ACC112 (cell line): ENCODE data around the gene OPALIN.

Experiments
- H2AFZ ChIP-seq: fragments of 200-600 bp; sonication (generic); one replicate; pipeline ENCODE4 v1.6.0; 2017; ENCODE audit warnings: antibody characterized with exemption, low read length; ENCODE audit not compliant: unreplicated experiment
- H3K27ac ChIP-seq: fragments of 200-600 bp; sonication (generic); 2 replicates; pipeline ENCODE4 v1.5.1; 2014; ENCODE audit warnings: low read depth, mild to moderate bottlenecking, antibody characterized with exemption, low read length, moderate library complexity
- H3K27me3 ChIP-seq: fragments of 200-600 bp; sonication (generic); 2 replicates; pipeline ENCODE4 v1.6.1; 2014; ENCODE audit warnings: mild to moderate bottlenecking, antibody characterized with exemption, low read length, moderate library complexity, mixed read lengths; ENCODE audit not compliant: insufficient read depth
- H3K36me3 ChIP-seq: fragments of 200-600 bp; sonication (generic); 2 replicates; pipeline ENCODE4 v1.6.1; 2016; ENCODE audit warnings: mild to moderate bottlenecking, antibody characterized with exemption, low read length, moderate library complexity, mixed read lengths; ENCODE audit not compliant: insufficient read depth
- H3K4me1 ChIP-seq: fragments of 200-600 bp; sonication (generic); one replicate; pipeline ENCODE4 v1.6.1; 2016; ENCODE audit warnings: low read length, mixed read lengths; ENCODE audit not compliant: insufficient read depth, unreplicated experiment, control insufficient read depth
- H3K4me3 ChIP-seq: fragments of 200-600 bp; sonication (generic); 2 replicates; pipeline ENCODE4 v1.5.1; 2014; ENCODE audit warnings: mild to moderate bottlenecking, low read depth, low read length
- H3K79me2 ChIP-seq: fragments of 200-600 bp; sonication (generic); one replicate; pipeline ENCODE4 v1.6.0; 2016; ENCODE audit warnings: low read length; ENCODE audit not compliant: control insufficient read depth, unreplicated experiment, insufficient read depth

OPALIN gene

GRCh38 chr10:96298362-96298761, 60.4 kb downstream of the OPALIN start:
- no peaks in the 10 kb centered on the region for H3K79me2 ChIP-seq
- no peaks in the 10 kb centered on the region for H3K4me1 ChIP-seq
- no peak overlapping the region for H3K27ac ChIP-seq
- no peak overlapping the region for H3K4me3 ChIP-seq
- no peaks in the 10 kb centered on the region for H3K36me3 ChIP-seq
- peaks cover 87% of the 10 kb centered on the region for H3K27me3 ChIP-seq
- no peak overlapping the region for H2AFZ ChIP-seq

DNA sequence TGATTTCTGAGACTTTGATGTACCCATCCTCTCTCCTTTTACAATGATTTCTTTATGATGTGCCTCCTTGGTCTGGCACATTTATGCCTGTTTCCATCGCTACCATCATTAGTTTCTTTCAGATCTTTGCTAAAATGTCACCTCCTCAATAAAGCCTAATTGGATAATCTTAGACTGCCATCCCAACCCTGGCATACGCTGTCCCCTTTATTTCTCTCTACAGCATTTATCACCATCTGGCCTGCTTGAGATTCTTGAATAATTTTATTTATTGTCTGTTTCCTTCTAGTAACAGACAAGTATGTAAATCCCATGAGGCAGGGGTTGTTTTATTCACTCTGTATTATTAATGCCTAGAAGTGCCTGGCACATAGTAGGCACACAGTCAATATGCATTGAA, 61.3 kb downstream of the OPALIN start:
- no peaks in the 10 kb centered on the region for H3K36me3 ChIP-seq
- H3K4me1 ChIP-seq = no peaks in the 10 kb centered on the region
- no peak overlapping the region for H3K4me3 ChIP-seq
- H3K27me3 ChIP-seq = peaks cover 80% of the 10 kb centered on the region
- H3K79me2 ChIP-seq = no peaks in the 10 kb centered on the region
- H2AFZ ChIP-seq = no peak overlapping the region
- no peak overlapping the region for H3K27ac ChIP-seq

DNA sequence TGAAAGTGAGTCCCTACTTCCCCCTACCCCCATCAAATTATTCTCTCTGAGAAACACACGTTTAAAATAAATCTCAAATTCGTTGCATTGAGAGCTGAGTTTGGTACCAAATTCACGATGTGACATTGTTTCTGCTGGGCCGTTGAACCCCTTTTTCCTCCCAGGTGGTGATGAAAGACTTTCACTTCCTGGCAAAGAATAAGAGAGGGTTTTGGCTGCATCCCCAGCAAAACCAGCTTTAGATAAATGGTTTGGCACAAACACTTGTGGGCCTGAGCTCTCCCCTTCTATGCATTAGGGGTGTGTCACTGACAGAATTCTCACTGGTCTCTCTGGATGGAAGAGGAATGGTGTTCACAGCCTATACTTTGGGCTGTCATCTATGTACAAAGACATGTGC, 63.3 kb downstream of the OPALIN start:
- Histone ChIP-seq H2AFZ (no peak overlapping the region), H3K27me3 (peaks cover 75% of the 10 kb centered on the region), H3K4me3 (no peak overlapping the region), H3K27ac (no peak overlapping the region), H3K4me1 (no peaks in the 10 kb centered on the region), H3K36me3 (no peaks in the 10 kb centered on the region), H3K79me2 (no peaks in the 10 kb centered on the region)
